LoVo (cell line): Measurements from ENCODE around the gene TPD52L1.

Source experiments
- DNase-seq: peaks from one replicate; pipeline ENCODE4 v3.0.0-alpha.2; 2016; ENCODE audit warnings: low spot score

Gene TPD52L1

GRCh38 chr6:125211352-125211751 is 57.8 kb downstream of the TPD52L1 start:
- DNase-seq: no peak

GRCh38 chr6:125212377-125212776 is 58.8 kb downstream of the TPD52L1 start:
- DNase-seq: no peak

- DNase-seq: no peak
Measured at GRCh38 chr6:125213939-125214338, 60.4 kb downstream of the TPD52L1 start.

GRCh38 chr6:125215252-125215819 is 61.8 kb downstream of the TPD52L1 start:
- no peak for DNase-seq

GRCh38 chr6:125216015-125216414 is 62.4 kb downstream of the TPD52L1 start:
- DNase-seq: no peak

GRCh38 chr6:125217369-125217768 is 63.8 kb downstream of the TPD52L1 start:
- no peak for DNase-seq

GRCh38 chr6:125217992-125218391 is 64.4 kb downstream of the TPD52L1 start:
- no peak for DNase-seq

GRCh38 chr6:125219361-125219895 is 65.9 kb downstream of the TPD52L1 start:
- DNase-seq: no peak

GRCh38 chr6:125220712-125221111 is 67.1 kb downstream of the TPD52L1 start:
- no peak for DNase-seq

GRCh38 chr6:125222531-125223455 is 69.2 kb downstream of the TPD52L1 start:
- DNase-seq: no peak

GRCh38 chr6:125224231-125224861 is 70.8 kb downstream of the TPD52L1 start:
- no peak for DNase-seq

GRCh38 chr6:125227244-125227643 is 73.7 kb downstream of the TPD52L1 start:
- DNase-seq: no peak

- no peak for DNase-seq
Measured at GRCh38 chr6:125228981-125229479, 75.5 kb downstream of the TPD52L1 start.

- DNase-seq: no peak
Measured at GRCh38 chr6:125230674-125231073, 77.1 kb downstream of the TPD52L1 start.

GRCh38 chr6:125231133-125231532 is 77.6 kb downstream of the TPD52L1 start:
- peak; percentile 65 for DNase-seq

- peak; percentile 46 for DNase-seq
Measured at GRCh38 chr6:125231574-125232343, 78.2 kb downstream of the TPD52L1 start.

GRCh38 chr6:125232466-125232865 is 78.9 kb downstream of the TPD52L1 start:
- no peak for DNase-seq

- peak; percentile 47 for DNase-seq
Measured at GRCh38 chr6:125233202-125233601, 79.6 kb downstream of the TPD52L1 start.

- DNase-seq: peak; percentile 47
Measured at GRCh38 chr6:125236536-125237327, 83.2 kb downstream of the TPD52L1 start.

- no peak for DNase-seq
Measured at GRCh38 chr6:125237764-125238163, 84.2 kb downstream of the TPD52L1 start.

GRCh38 chr6:125245109-125245508 is 91.5 kb downstream of the TPD52L1 start:
- DNase-seq: no peak
